ENCODE results near the gene MBOAT1.

MBOAT1 gene

GRCh38 chr6:20118892-20119291 is 93.4 kb downstream of the MBOAT1 start:
- TF ChIP-seq POLR2A (IDR thresholded peaks at IDR 0.05; ENCODE audit: low read depth, low read length) (no peak), POU2F2 (IDR thresholded peaks at IDR 0.05; ENCODE audit: low read depth, low read length) (no peak)
- no peak for DNase-seq (ENCODE audit: insufficient read length, low spot score)
- peak; percentile 51 for FAIRE-seq

GRCh38 chr6:20117474-20117873 is 94.8 kb downstream of the MBOAT1 start:
- TF ChIP-seq SPI1 (IDR thresholded peaks at IDR 0.05; ENCODE audit: low read depth, low read length), result no peak
- TF ChIP-seq PAX5 (IDR thresholded peaks at IDR 0.05; ENCODE audit: insufficient read depth, low read length, severe bottlenecking), result no peak
- no peak for TF ChIP-seq TAF1 (IDR thresholded peaks at IDR 0.05; ENCODE audit: low read depth, low read length)
- no peak for TF ChIP-seq POLR2AphosphoS5 (IDR thresholded peaks at IDR 0.05; ENCODE audit: low read depth, low read length)
- no peak for TF ChIP-seq POLR2A (IDR thresholded peaks at IDR 0.05; ENCODE audit: low read depth, low read length)
- no peak for TF ChIP-seq POU2F2 (IDR thresholded peaks at IDR 0.05; ENCODE audit: low read depth, low read length)
- no peak for DNase-seq (ENCODE audit: insufficient read length, low spot score)
- peak; percentile 74 for FAIRE-seq

- no peak for TF ChIP-seq TAF1 (IDR thresholded peaks at IDR 0.05; ENCODE audit: low read depth, low read length)
- no peak for TF ChIP-seq POLR2A (IDR thresholded peaks at IDR 0.05; ENCODE audit: low read depth, low read length)
- TF ChIP-seq POU2F2 (IDR thresholded peaks at IDR 0.05; ENCODE audit: low read depth, low read length), result no peak
- no peak for TF ChIP-seq SPI1 (IDR thresholded peaks at IDR 0.05; ENCODE audit: low read depth, low read length)
- TF ChIP-seq PAX5 (IDR thresholded peaks at IDR 0.05; ENCODE audit: insufficient read depth, low read length, severe bottlenecking), result no peak
- TF ChIP-seq POLR2AphosphoS5 (IDR thresholded peaks at IDR 0.05; ENCODE audit: low read depth, low read length), result no peak
- no peak for DNase-seq (ENCODE audit: insufficient read length, low spot score)
- FAIRE-seq, result no peak
These were observed 95.5 kb downstream of the MBOAT1 start for GRCh38 chr6:20116792-20117191.

- DNase-seq (ENCODE audit: insufficient read length, low spot score), result no peak
- TF ChIP-seq SPI1 (IDR thresholded peaks at IDR 0.05; ENCODE audit: low read depth, low read length) (no peak), POU2F2 (IDR thresholded peaks at IDR 0.05; ENCODE audit: low read depth, low read length) (no peak), PAX5 (IDR thresholded peaks at IDR 0.05; ENCODE audit: insufficient read depth, low read length, severe bottlenecking) (no peak), TAF1 (IDR thresholded peaks at IDR 0.05; ENCODE audit: low read depth, low read length) (no peak), POLR2AphosphoS5 (IDR thresholded peaks at IDR 0.05; ENCODE audit: low read depth, low read length) (no peak), POLR2A (IDR thresholded peaks at IDR 0.05; ENCODE audit: low read depth, low read length) (no peak)
These were observed 96.9 kb downstream of the MBOAT1 start for GRCh38 chr6:20115246-20115980.

DNA sequence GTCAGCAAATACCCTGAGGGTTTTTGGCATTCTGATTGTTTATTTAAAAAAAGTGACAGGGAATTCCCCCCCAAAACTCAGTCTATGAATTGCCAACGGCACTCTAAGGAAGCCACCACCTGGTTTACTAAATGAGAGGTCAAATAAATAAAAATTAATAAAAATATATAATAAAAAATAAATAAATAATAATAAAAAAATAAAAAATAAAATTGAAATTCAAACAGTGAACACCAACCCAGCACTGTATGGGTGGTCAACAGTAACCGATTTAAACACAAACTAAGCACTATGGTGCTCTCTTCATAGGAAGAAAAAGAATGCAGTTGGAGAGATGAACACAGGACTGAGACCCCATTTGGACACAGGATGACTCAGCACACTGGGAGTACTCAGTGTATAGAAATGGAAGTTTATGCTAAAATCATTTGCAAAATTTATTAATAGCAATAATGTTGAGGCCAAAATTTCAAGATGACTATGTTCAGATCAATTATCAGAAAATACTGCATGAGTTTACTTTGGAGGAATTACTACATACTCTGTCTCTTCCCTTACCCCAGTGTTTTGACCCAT is 98.5 kb downstream of the MBOAT1 start:
- DNase-seq (ENCODE audit: insufficient read length, low spot score) (no peak), FAIRE-seq (no peak)
- TF ChIP-seq PAX5 (IDR thresholded peaks at IDR 0.05; ENCODE audit: insufficient read depth, low read length, severe bottlenecking) (no peak), POLR2A (IDR thresholded peaks at IDR 0.05; ENCODE audit: low read depth, low read length) (no peak), SPI1 (IDR thresholded peaks at IDR 0.05; ENCODE audit: low read depth, low read length) (no peak), TAF1 (IDR thresholded peaks at IDR 0.05; ENCODE audit: low read depth, low read length) (no peak), POU2F2 (IDR thresholded peaks at IDR 0.05; ENCODE audit: low read depth, low read length) (no peak), POLR2AphosphoS5 (IDR thresholded peaks at IDR 0.05; ENCODE audit: low read depth, low read length) (no peak)

More at GRCh38 chr6:20115246-20115980, 96.9 kb downstream of the MBOAT1 start:
- no peak for FAIRE-seq

DNA sequence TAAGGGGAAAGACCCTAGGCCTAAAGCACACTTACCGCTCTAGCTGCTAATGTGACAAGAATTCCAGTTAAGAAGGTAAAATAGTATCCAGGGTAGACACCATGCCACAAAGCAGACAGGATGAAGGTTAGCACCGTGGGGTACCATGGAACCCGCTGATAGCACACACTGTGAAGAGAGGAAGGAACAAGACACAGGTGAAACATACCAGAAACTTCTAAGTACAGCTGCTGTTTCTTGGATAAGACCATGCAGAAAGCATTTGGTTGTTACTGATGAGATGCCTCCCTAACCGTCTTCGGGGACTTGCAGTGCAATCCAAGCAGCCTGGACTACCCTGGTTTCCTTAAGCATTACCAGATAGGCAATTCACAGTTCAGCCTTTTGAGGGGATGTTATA is 99.4 kb downstream of the MBOAT1 start:
- FAIRE-seq (peak; percentile 26), DNase-seq (ENCODE audit: insufficient read length, low spot score) (no peak)
- no peak for TF ChIP-seq POLR2A (IDR thresholded peaks at IDR 0.05; ENCODE audit: low read depth, low read length)
- TF ChIP-seq PAX5 (IDR thresholded peaks at IDR 0.05; ENCODE audit: insufficient read depth, low read length, severe bottlenecking), result no peak
- TF ChIP-seq TAF1 (IDR thresholded peaks at IDR 0.05; ENCODE audit: low read depth, low read length), result no peak
- no peak for TF ChIP-seq POLR2AphosphoS5 (IDR thresholded peaks at IDR 0.05; ENCODE audit: low read depth, low read length)
- no peak for TF ChIP-seq SPI1 (IDR thresholded peaks at IDR 0.05; ENCODE audit: low read depth, low read length)
- no peak for TF ChIP-seq POU2F2 (IDR thresholded peaks at IDR 0.05; ENCODE audit: low read depth, low read length)

DNA sequence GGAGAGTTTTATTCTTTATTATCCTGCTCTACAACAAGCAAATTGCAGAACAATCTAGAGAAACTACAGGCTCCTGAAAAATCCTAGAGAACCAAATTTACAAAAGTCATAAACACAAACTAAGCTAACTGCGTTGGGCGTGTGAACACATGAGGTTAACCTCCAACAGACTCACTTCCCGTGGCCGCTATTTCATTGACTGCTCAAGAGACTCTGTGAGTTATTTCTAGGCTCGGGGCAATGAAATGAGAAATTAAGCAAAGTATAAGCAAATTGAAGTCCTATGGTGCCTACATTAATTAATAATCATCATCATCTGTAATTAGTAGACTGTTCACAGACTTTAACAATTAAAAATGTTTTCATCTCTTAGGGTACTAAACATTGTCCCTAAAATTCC is 100.0 kb downstream of the MBOAT1 start:
- FAIRE-seq, result no peak
- no peak for DNase-seq (ENCODE audit: insufficient read length, low spot score)
- no peak for TF ChIP-seq SPI1 (IDR thresholded peaks at IDR 0.05; ENCODE audit: low read depth, low read length)
- no peak for TF ChIP-seq POLR2AphosphoS5 (IDR thresholded peaks at IDR 0.05; ENCODE audit: low read depth, low read length)
- TF ChIP-seq PAX5 (IDR thresholded peaks at IDR 0.05; ENCODE audit: insufficient read depth, low read length, severe bottlenecking), result no peak
- TF ChIP-seq POLR2A (IDR thresholded peaks at IDR 0.05; ENCODE audit: low read depth, low read length), result no peak
- TF ChIP-seq TAF1 (IDR thresholded peaks at IDR 0.05; ENCODE audit: low read depth, low read length), result no peak
- no peak for TF ChIP-seq POU2F2 (IDR thresholded peaks at IDR 0.05; ENCODE audit: low read depth, low read length)

GRCh38 chr6:20110478-20110877 is 101.8 kb downstream of the MBOAT1 start:
- DNase-seq (ENCODE audit: insufficient read length, low spot score) (no peak), FAIRE-seq (no peak)
- TF ChIP-seq POU2F2 (IDR thresholded peaks at IDR 0.05; ENCODE audit: low read depth, low read length), result no peak
- no peak for TF ChIP-seq POLR2AphosphoS5 (IDR thresholded peaks at IDR 0.05; ENCODE audit: low read depth, low read length)

DNA sequence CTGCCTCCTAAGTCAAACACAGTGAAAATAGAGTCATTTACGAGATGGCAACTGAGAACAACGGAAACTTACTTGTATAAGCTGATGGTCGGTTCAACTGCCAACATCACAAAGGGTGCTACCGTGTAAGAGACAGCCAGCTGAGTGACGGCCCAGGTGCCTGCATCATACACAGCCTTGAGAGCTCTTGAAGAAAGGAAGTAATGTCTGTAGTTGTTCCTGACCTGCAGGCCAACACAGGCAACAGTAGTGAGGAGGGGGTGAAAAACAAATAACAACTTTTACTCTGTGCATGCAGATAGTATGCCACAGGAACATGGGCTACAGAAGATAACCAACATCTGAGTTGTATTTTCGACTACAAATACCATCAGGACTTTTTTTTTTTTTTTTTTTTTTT is 102.7 kb downstream of the MBOAT1 start:
- TF ChIP-seq TAF1 (IDR thresholded peaks at IDR 0.05; ENCODE audit: low read depth, low read length), result no peak
- no peak for TF ChIP-seq PAX5 (IDR thresholded peaks at IDR 0.05; ENCODE audit: insufficient read depth, low read length, severe bottlenecking)
- no peak for TF ChIP-seq POU2F2 (IDR thresholded peaks at IDR 0.05; ENCODE audit: low read depth, low read length)
- TF ChIP-seq SPI1 (IDR thresholded peaks at IDR 0.05; ENCODE audit: low read depth, low read length), result no peak
- no peak for TF ChIP-seq POLR2AphosphoS5 (IDR thresholded peaks at IDR 0.05; ENCODE audit: low read depth, low read length)
- TF ChIP-seq POLR2A (IDR thresholded peaks at IDR 0.05; ENCODE audit: low read depth, low read length), result no peak
- DNase-seq (ENCODE audit: insufficient read length, low spot score) (no peak), FAIRE-seq (no peak)

DNA sequence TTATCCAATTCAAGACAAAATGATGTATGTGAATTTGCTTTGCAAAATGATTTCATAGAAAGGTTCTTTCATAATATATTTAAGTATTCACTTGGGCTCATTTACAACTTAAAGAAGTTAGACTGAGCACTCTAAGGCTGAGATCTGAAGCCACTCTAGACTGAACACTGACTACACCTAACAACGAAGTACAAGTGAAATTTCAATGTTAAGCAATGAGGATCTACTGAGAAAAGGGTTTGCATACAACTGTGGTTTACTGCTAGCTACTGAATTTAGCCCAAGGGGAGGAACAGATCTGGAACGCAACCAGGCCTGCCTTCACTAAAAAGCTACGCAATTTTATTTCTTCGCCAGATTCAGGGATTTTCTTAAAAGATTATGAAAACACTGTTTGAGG is 106.4 kb downstream of the MBOAT1 start:
- TF ChIP-seq POU2F2 (IDR thresholded peaks at IDR 0.05; ENCODE audit: low read depth, low read length), result no peak
- no peak for TF ChIP-seq TAF1 (IDR thresholded peaks at IDR 0.05; ENCODE audit: low read depth, low read length)
- no peak for TF ChIP-seq POLR2AphosphoS5 (IDR thresholded peaks at IDR 0.05; ENCODE audit: low read depth, low read length)
- no peak for TF ChIP-seq POLR2A (IDR thresholded peaks at IDR 0.05; ENCODE audit: low read depth, low read length)
- TF ChIP-seq PAX5 (IDR thresholded peaks at IDR 0.05; ENCODE audit: insufficient read depth, low read length, severe bottlenecking), result no peak
- no peak for TF ChIP-seq SPI1 (IDR thresholded peaks at IDR 0.05; ENCODE audit: low read depth, low read length)
- no peak for FAIRE-seq
- no peak for DNase-seq (ENCODE audit: insufficient read length, low spot score)
